HepG2 (cell line): ENCODE results near the gene HRC. TPM values are rescaled to one million over a fixed set of nuclear protein-coding genes. Genes with fewer than 3 reads are reported as not detected.

Experiments used
- BRCA1 ChIP-seq: sonication (generic); formaldehyde crosslinking; IDR thresholded peaks from 2 replicates; pipeline ENCODE4 v1.4.0; 2020; ENCODE audit warnings: missing genetic modification reagents
- IRX3 ChIP-seq: sonication (generic); formaldehyde crosslinking; IDR thresholded peaks from 2 replicates; pipeline ENCODE4 v1.8.1; 2023; ENCODE audit warnings: mild to moderate bottlenecking, low read depth, missing genetic modification reagents, borderline replicate concordance
- MXI1 ChIP-seq: IDR thresholded peaks from 3 replicates; pipeline ENCODE4 v1.6.1; 2012; ENCODE audit warnings: low read depth, low read length, inconsistent platforms, borderline replicate concordance
- THAP11 ChIP-seq: IDR thresholded peaks from 2 replicates; pipeline ENCODE4 v1.6.1; 2016; ENCODE audit warnings: missing biosample characterization, missing genetic modification reagents
- ZBTB20 ChIP-seq: sonication (generic); formaldehyde crosslinking; IDR thresholded peaks from 2 replicates; pipeline ENCODE4 v1.8.1; 2023; ENCODE audit warnings: missing genetic modification reagents, low read depth, mild to moderate bottlenecking, borderline replicate concordance
- ZNF17 ChIP-seq: sonication (generic); formaldehyde crosslinking; IDR thresholded peaks from 2 replicates; pipeline ENCODE4 v1.5.0; 2020; ENCODE audit warnings: mild to moderate bottlenecking, missing genetic modification reagents
- ZNF333 ChIP-seq: sonication (generic); formaldehyde crosslinking; IDR thresholded peaks from 2 replicates; pipeline ENCODE4 v1.4.0; 2020; ENCODE audit warnings: mild to moderate bottlenecking, missing genetic modification reagents, borderline replicate concordance
- ZNF558 ChIP-seq: sonication (generic); formaldehyde crosslinking; IDR thresholded peaks from 2 replicates; pipeline ENCODE4 v1.9.0; 2022; ENCODE audit warnings: mild to moderate bottlenecking, missing genetic modification reagents, borderline replicate concordance
- ZSCAN12 ChIP-seq: sonication (generic); formaldehyde crosslinking; IDR thresholded peaks from 2 replicates; pipeline ENCODE4 v1.9.0; 2021; ENCODE audit warnings: mild to moderate bottlenecking, missing genetic modification reagents
- polyA plus RNA-seq, 8 experiments: library from polyadenylated mRNA; depleted of rRNA in 3 of 8; stranded (reverse) in 7 of 8; unstranded in 1 of 8; fragments of >200 nt; fragmentation: Illumina TruSeq in 4 of 8; extraction: Trizol in 4 of 8; gene quantifications; 2 replicates each; pipeline versions ENCODE4 v1.2.1 to v1.2.3, GENCODE V29; 2011 to 2016; ENCODE audit warnings: low read depth in 4 of 8, missing spikeins in 1 of 8, mixed read lengths in 1 of 8; ENCODE audit not compliant: insufficient read depth in 1 of 8
- total RNA-seq, 5 experiments: library from RNA; depleted of rRNA; stranded (reverse); fragments of >200 nt; fragmentation: Illumina TruSeq; extraction: Trizol; gene quantifications; 2 replicates each; pipeline ENCODE4 v1.2.3, GENCODE V29; 2016; ENCODE audit warnings: low read depth in 1 of 5
- TF ChIP-seq, protein P1 (sequence below): sonication (generic); formaldehyde crosslinking; IDR thresholded peaks from 2 replicates; pipeline ENCODE4 v1.5.1; 2020; ENCODE audit warnings: missing genetic modification reagents, mild to moderate bottlenecking, borderline replicate concordance
- TF ChIP-seq, protein P2 (sequence below), 2 experiments: IDR thresholded peaks; 2 replicates each; pipeline ENCODE4 v1.6.1; 2011 to 2012; ENCODE audit warnings: low read length in 2 of 2, borderline replicate concordance in 1 of 2, low read depth in 1 of 2, mild to moderate bottlenecking in 1 of 2, moderate library complexity in 1 of 2
- TF ChIP-seq, protein P3 (sequence below): sonication (generic); formaldehyde crosslinking; conservative IDR thresholded peaks from 2 replicates; pipeline ENCODE4 v1.4.0; 2020; ENCODE audit warnings: missing genetic modification reagents
- TF ChIP-seq, protein P4 (sequence below): IDR thresholded peaks from 2 replicates; pipeline ENCODE4 v1.6.1; 2018; ENCODE audit warnings: missing genetic modification reagents
- TF ChIP-seq, protein P5 (sequence below): IDR thresholded peaks from 2 replicates; pipeline ENCODE4 v1.6.1; 2016; ENCODE audit warnings: low read depth, control low read depth

The HRC gene
- total and polyA plus RNA-seq, 2 of the 13 experiments (the other 11 are each of a cell fraction or from before 2014, with no cell fraction given): 3.6 to 15.4 TPM

DNA sequence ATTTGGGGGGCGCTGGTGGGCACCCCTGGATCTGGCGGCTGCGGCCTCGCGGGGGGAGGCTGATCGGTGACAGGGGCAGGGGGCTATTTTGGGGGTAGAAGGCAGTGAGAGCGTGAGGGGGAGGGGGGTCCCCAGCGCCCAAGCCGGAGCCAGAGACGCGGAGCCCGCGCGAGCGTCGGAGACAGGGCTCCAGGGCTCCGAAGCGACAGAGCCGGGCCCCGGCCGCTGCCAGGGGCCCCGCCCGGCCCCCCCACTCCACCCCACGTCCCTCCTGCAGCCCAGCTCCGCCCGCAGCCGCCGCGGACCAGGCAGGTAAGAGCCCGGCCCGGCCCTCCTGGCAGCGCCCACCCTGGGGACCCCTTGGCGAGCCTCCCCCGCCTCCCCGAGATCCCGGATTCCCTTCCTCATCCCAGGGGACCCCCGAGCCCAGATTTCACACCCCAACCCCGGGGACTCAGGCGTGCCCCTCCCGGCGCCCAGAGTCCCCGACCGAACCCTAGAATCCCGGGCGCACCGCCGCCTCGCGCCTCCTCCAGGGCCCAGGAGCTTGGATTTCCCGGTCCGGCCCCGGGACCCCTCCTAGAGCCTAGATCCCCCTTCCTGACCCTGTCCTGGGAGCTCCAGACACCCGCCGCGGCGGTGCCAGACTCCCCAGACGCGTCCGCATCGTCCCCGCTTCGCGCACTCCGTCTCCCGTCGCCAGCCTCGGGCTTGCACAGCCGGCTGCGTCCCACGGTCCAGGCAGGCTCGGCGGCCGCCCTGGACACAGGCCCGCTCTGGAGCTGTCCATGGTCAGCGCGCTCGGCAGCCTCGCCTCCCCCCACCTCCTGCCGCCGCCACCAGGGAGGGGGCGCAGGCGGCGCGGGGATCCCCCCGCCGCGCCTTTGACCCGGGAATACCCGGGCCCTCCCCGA is 35.5 kb downstream of the HRC start, which contains the start of gene PPFIA3 (continued):
- TF ChIP-seq, protein P1, sequence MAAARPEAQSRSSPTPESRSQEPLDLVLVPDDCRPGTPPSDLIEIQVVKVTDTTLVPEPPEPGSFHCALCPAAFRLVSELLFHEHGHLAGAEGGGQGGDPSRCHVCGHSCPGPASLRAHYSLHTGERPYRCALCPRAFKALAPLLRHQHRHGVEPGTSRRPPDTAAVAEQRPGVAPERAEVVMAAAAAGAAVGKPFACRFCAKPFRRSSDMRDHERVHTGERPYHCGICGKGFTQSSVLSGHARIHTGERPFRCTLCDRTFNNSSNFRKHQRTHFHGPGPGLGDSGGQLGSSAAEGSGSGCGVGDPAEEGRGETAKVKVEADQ: peak; percentile 44; the same call in 1 of the 2 replicates
- TF ChIP-seq, protein P2, sequence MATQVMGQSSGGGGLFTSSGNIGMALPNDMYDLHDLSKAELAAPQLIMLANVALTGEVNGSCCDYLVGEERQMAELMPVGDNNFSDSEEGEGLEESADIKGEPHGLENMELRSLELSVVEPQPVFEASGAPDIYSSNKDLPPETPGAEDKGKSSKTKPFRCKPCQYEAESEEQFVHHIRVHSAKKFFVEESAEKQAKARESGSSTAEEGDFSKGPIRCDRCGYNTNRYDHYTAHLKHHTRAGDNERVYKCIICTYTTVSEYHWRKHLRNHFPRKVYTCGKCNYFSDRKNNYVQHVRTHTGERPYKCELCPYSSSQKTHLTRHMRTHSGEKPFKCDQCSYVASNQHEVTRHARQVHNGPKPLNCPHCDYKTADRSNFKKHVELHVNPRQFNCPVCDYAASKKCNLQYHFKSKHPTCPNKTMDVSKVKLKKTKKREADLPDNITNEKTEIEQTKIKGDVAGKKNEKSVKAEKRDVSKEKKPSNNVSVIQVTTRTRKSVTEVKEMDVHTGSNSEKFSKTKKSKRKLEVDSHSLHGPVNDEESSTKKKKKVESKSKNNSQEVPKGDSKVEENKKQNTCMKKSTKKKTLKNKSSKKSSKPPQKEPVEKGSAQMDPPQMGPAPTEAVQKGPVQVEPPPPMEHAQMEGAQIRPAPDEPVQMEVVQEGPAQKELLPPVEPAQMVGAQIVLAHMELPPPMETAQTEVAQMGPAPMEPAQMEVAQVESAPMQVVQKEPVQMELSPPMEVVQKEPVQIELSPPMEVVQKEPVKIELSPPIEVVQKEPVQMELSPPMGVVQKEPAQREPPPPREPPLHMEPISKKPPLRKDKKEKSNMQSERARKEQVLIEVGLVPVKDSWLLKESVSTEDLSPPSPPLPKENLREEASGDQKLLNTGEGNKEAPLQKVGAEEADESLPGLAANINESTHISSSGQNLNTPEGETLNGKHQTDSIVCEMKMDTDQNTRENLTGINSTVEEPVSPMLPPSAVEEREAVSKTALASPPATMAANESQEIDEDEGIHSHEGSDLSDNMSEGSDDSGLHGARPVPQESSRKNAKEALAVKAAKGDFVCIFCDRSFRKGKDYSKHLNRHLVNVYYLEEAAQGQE (IDR thresholded peaks at IDR 0.05; ENCODE audit: borderline replicate concordance in 1 of 2, low read depth in 1 of 2, low read length in 2 of 2): peak; percentile 92 to 96
- TF ChIP-seq ZSCAN12 (CRISPR knock-in tag): peak; percentile 80
- TF ChIP-seq ZNF558 (CRISPR knock-in tag): peak; percentile 73; the same call in 1 of the 2 replicates
- TF ChIP-seq, protein P3, sequence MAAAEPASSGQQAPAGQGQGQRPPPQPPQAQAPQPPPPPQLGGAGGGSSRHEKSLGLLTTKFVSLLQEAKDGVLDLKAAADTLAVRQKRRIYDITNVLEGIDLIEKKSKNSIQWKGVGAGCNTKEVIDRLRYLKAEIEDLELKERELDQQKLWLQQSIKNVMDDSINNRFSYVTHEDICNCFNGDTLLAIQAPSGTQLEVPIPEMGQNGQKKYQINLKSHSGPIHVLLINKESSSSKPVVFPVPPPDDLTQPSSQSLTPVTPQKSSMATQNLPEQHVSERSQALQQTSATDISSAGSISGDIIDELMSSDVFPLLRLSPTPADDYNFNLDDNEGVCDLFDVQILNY (CRISPR knock-in tag): 0 out of 2 replicates have a peak, but pooled peaks have one; percentile 69
- TF ChIP-seq ZNF17: no peak
- TF ChIP-seq BRCA1: no peak
- 0 out of 2 replicates have a peak, but pooled peaks have one; percentile 38 for TF ChIP-seq IRX3 (CRISPR knock-in tag)
- TF ChIP-seq, protein P4, sequence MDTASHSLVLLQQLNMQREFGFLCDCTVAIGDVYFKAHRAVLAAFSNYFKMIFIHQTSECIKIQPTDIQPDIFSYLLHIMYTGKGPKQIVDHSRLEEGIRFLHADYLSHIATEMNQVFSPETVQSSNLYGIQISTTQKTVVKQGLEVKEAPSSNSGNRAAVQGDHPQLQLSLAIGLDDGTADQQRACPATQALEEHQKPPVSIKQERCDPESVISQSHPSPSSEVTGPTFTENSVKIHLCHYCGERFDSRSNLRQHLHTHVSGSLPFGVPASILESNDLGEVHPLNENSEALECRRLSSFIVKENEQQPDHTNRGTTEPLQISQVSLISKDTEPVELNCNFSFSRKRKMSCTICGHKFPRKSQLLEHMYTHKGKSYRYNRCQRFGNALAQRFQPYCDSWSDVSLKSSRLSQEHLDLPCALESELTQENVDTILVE (CRISPR knock-in tag): no peak
- TF ChIP-seq MXI1: peak; percentile 67; the same call in 1 of the 3 replicates
- no peak for TF ChIP-seq ZBTB20 (CRISPR knock-in tag)
- TF ChIP-seq, protein P5, sequence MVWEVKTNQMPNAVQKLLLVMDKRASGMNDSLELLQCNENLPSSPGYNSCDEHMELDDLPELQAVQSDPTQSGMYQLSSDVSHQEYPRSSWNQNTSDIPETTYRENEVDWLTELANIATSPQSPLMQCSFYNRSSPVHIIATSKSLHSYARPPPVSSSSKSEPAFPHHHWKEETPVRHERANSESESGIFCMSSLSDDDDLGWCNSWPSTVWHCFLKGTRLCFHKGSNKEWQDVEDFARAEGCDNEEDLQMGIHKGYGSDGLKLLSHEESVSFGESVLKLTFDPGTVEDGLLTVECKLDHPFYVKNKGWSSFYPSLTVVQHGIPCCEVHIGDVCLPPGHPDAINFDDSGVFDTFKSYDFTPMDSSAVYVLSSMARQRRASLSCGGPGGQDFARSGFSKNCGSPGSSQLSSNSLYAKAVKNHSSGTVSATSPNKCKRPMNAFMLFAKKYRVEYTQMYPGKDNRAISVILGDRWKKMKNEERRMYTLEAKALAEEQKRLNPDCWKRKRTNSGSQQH (CRISPR knock-in tag): peak; percentile 95
- peak; percentile 74 for TF ChIP-seq THAP11 (CRISPR knock-in tag)
- TF ChIP-seq ZNF333 (CRISPR knock-in tag): no peak
